GM12878 (cell line): Measurements from ENCODE around the gene SMCO4. TPM values are rescaled to one million over a fixed set of nuclear protein-coding genes. Genes with fewer than 3 reads are reported as not detected.
"Not testable (repeated sequence)": the region's sequence is repeated elsewhere in the genome, so short reads cannot be mapped to it uniquely, and the experiment has no call there.

Experiments used
- ATAC-seq: fragments of 200-7000 bp; cut with Tn5 transposase; 3 replicates; pipeline ENCODE4 v1.9.1; 2020; ENCODE audit warnings: mild to moderate bottlenecking, moderate library complexity
- BruUV-seq: library from RNA; stranded (reverse); fragments of 400-500 nt; replicated peaks from 2 replicates; lab custom pipeline; 2021; lab: Mats Ljungman, UMichigan
- CTCF ChIA-PET: fragments of 300-600 bp; sonication (Branson Sonifier 250); formaldehyde crosslinking; extraction: SDS; loops from one replicate; lab custom pipeline; 2021; ENCODE audit warnings: inconsistent platforms; lab: Yijun Ruan, JAX
- POLR2A ChIA-PET: fragments of 350-600 bp; formaldehyde crosslinking; extraction: SDS; loops from one replicate; lab custom pipeline; 2021; ENCODE audit warnings: inconsistent platforms; lab: Charles Lee
- RAD21 ChIA-PET: fragments of 300-600 bp; sonication (Branson Sonifier 250); formaldehyde crosslinking; loops from one replicate; lab custom pipeline; 2023; ENCODE audit warnings: antibody characterized with exemption; ENCODE audit not compliant: unreplicated experiment; lab: Charles Lee
- SMC1A ChIA-PET: fragments of 300-600 bp; sonication (Branson Sonifier 250); formaldehyde crosslinking; loops from one replicate; lab custom pipeline; 2023; ENCODE audit not compliant: unreplicated experiment, uncharacterized antibody; lab: Charles Lee
- DNase-seq: peaks from one replicate; pipeline ENCODE4 v3.0.0-alpha.2; 2011; ENCODE audit warnings: low read depth, low spot score
- FAIRE-seq: peaks from 3 replicates; lab custom pipeline; 2011; peaks lifted over from hg19 to GRCh38; lab: Jason Lieb, UNC
- H2AFZ ChIP-seq: 2 replicates; pipeline ENCODE4 v1.6.0; 2011; ENCODE audit warnings: low read depth, low read length, control low read depth; ENCODE audit not compliant: control insufficient read depth
- H3K27ac ChIP-seq: 2 replicates; pipeline ENCODE4 v1.5.1; 2011; ENCODE audit warnings: control low read depth; ENCODE audit not compliant: control insufficient read depth, insufficient read depth
- H3K27me3 ChIP-seq, 2 experiments: replicated peaks in 1 of 2; 2 replicates each; pipeline versions ENCODE4 v1.6.0 to v1.6.1; 2011; ENCODE audit warnings: low read length in 1 of 2; ENCODE audit not compliant: control insufficient read depth in 2 of 2, insufficient read depth in 2 of 2
- H3K36me3 ChIP-seq, 2 experiments: 2 replicates each; pipeline ENCODE4 v1.5.1; 2011; ENCODE audit warnings: low read length in 1 of 2; ENCODE audit not compliant: control insufficient read depth in 2 of 2, insufficient read depth in 2 of 2
- H3K4me1 ChIP-seq: 2 replicates; pipeline ENCODE4 v1.6.1; 2011; ENCODE audit warnings: mild to moderate bottlenecking, low read length, moderate library complexity, mixed read lengths; ENCODE audit not compliant: control insufficient read depth, insufficient read depth
- H3K4me2 ChIP-seq: 2 replicates; pipeline ENCODE4 v1.6.0; 2011; ENCODE audit warnings: control low read depth; ENCODE audit not compliant: control insufficient read depth, insufficient read depth
- H3K4me3 ChIP-seq: fragments of 200-600 bp; sonication (generic); 2 replicates; pipeline ENCODE4 v1.5.1; 2016
- H3K79me2 ChIP-seq: 2 replicates; pipeline ENCODE4 v1.6.0; 2011; ENCODE audit warnings: low read length; ENCODE audit not compliant: control insufficient read depth, insufficient read depth
- H3K9ac ChIP-seq: 2 replicates; pipeline ENCODE4 v1.8.0; 2011; ENCODE audit warnings: low read length, control low read depth, mixed read lengths; ENCODE audit not compliant: control insufficient read depth, insufficient read depth
- H3K9me3 ChIP-seq: replicated peaks from 3 replicates; pipeline ENCODE4 v1.5.1; 2011; ENCODE audit warnings: mild to moderate bottlenecking, low read length; ENCODE audit not compliant: control insufficient read depth, insufficient read depth
- H4K20me1 ChIP-seq: 2 replicates; pipeline ENCODE4 v1.6.0; 2011; ENCODE audit not compliant: control insufficient read depth, insufficient read depth
- ASH2L ChIP-seq: fragments of 300-600, 200-600 bp; sonication (generic); IDR thresholded peaks from 2 replicates; pipeline ENCODE4 v1.6.1; 2017; ENCODE audit warnings: low read depth, mild to moderate bottlenecking, borderline replicate concordance
- GATAD2B ChIP-seq: fragments of 450-650 bp; conservative IDR thresholded peaks from 2 replicates; pipeline ENCODE4 v1.6.1; 2017; ENCODE audit warnings: low read depth, mild to moderate bottlenecking, moderate library complexity
- HDAC6 ChIP-seq: fragments of 200-600 bp; sonication (generic); IDR thresholded peaks from one replicate; pipeline ENCODE4 v1.8.0; 2017; ENCODE audit warnings: antibody characterized with exemption; ENCODE audit not compliant: unreplicated experiment
- MYB ChIP-seq: fragments of 150-350 bp; IDR thresholded peaks from 2 replicates; pipeline ENCODE4 v1.6.1; 2014; ENCODE audit warnings: mild to moderate bottlenecking, low read depth, low read length, borderline replicate concordance
- SPI1 ChIP-seq: IDR thresholded peaks from 2 replicates; pipeline ENCODE4 v1.6.1; 2011; ENCODE audit warnings: low read depth, mild to moderate bottlenecking, low read length, moderate library complexity, borderline replicate concordance; ENCODE audit not compliant: insufficient read depth
- TBL1XR1 ChIP-seq: IDR thresholded peaks from 2 replicates; pipeline ENCODE4 v1.6.1; 2012; ENCODE audit warnings: low read depth, low read length, improper control_type of control experiment
- WGBS: methylation state at CpG from one replicate; pipeline ENCODE4 v1.1.6; 2016; ENCODE audit warnings: low lambda C conversion rate; ENCODE audit not compliant: insufficient replicate concordance, insufficient coverage; ENCODE audit errors: missing lambda C conversion rate; 5-methylcytosine and 5-hydroxymethylcytosine counted together
- in situ Hi-C: fragments of 300-500 bp; cut with MboI; formaldehyde crosslinking; loops from 9 replicates; pipeline ENCODE4 v1.14.3; 2018; ENCODE audit warnings: mixed read lengths
- intact Hi-C: fragments of 100-400 bp; cut with micrococcal nuclease; formaldehyde crosslinking; loops from one replicate; pipeline ENCODE4 v1.14.2; 2022; ENCODE audit not compliant: unreplicated experiment
- polyA plus RNA-seq, 11 experiments: library from polyadenylated mRNA; depleted of rRNA in 4 of 11; unstranded in 6 of 11; stranded (reverse) in 5 of 11; fragments of >200 nt; fragmentation: Nextera tagmentation in 4 of 11; fragmentation: Illumina TruSeq in 1 of 11; extraction: Ambion mirVana in 4 of 11; extraction: Trizol in 1 of 11; gene quantifications; 1 replicate in 1 of 11; 2 replicates in 10 of 11; pipeline versions ENCODE4 v1.2.1 to v1.2.3, GENCODE V29; 2011 to 2016; ENCODE audit warnings: inconsistent platforms in 2 of 11, missing spikeins in 2 of 11, low read depth in 1 of 11
- total RNA-seq, 4 experiments: library from RNA; depleted of rRNA in 3 of 4; stranded (reverse); fragments of >200 nt in 3 of 4; fragmentation: Illumina TruSeq in 1 of 4; extraction: Trizol in 1 of 4; gene quantifications; 2 replicates each; pipeline versions ENCODE4 v1.2.1 to v1.2.3, GENCODE V29; 2013 to 2021

The SMCO4 gene
- total and polyA plus RNA-seq, 10 of the 15 experiments (the other 5 are each of a cell fraction or from before 2014, with no cell fraction given) = 3.6 to 59.9 (median 27.9) TPM

- Histone ChIP-seq H3K27me3 (no peaks in the 10 kb centered on the region), H3K79me2 (no peaks in the 10 kb centered on the region), H3K27ac (no peak overlapping the region), H3K4me3 (no peak overlapping the region), H2AFZ (no peak overlapping the region), H3K4me2 (no peak overlapping the region), H3K4me1 (no peaks in the 10 kb centered on the region), H4K20me1 (no peaks in the 10 kb centered on the region), H3K36me3 (no peaks in the 10 kb centered on the region), H3K9ac (no peak overlapping the region), H3K9me3 (no peaks in the 10 kb centered on the region; the same call in 2 of the 3 replicates)
- WGBS = 44% methylated on average over 8 of the region's 8 CpGs
- intact Hi-C loops (no loop called here), in situ Hi-C loops (no loop called here)
- ChIA-PET POLR2A (no interaction called here), CTCF (no interaction called here), SMC1A (interaction anchor here (1.3 kb wide), 1 partner anchor 92 kb away, joined by 3 read pairs; no protein-coding TSS in a partner anchor), RAD21 (no interaction called here)
- ATAC-seq (no peak), DNase-seq (no peak), FAIRE-seq (no peak)
- BruUV-seq = no TSS peak
- no peak for TF ChIP-seq SPI1
- no peak for TF ChIP-seq MYB
- no peak for TF ChIP-seq GATAD2B
- TF ChIP-seq HDAC6 = no peak
- no peak for TF ChIP-seq TBL1XR1
- no peak for TF ChIP-seq ASH2L
These were observed 98.5 kb downstream of the SMCO4 start for GRCh38 chr11:93444617-93445073.

GRCh38 chr11:93443232-93443631, 100.0 kb downstream of the SMCO4 start:
- H3K4me2 ChIP-seq, ATAC-seq, H4K20me1 ChIP-seq, intact Hi-C loops, BruUV-seq, in situ Hi-C loops, H3K9ac ChIP-seq, H3K4me3 ChIP-seq, POLR2A ChIA-PET, H2AFZ ChIP-seq, H3K27ac ChIP-seq, H3K9me3 ChIP-seq, H3K27me3 ChIP-seq, DNase-seq, H3K4me1 ChIP-seq, CTCF ChIA-PET, FAIRE-seq, H3K79me2 ChIP-seq, RAD21 ChIA-PET, H3K36me3 ChIP-seq: not testable (repeated sequence)
- SMC1A ChIA-PET = interaction anchor here (1.0 kb wide), 1 partner anchor 172 kb away, joined by 3 read pairs; no protein-coding TSS in a partner anchor
- 34% methylated on average over 2 of the region's 2 CpGs for WGBS
